HG03342 (cell line): ENCODE results near the gene TBC1D2.

ENCODE experiments used
- ATAC-seq: cut with Tn5 transposase; IDR thresholded peaks from one replicate; pipeline ENCODE4 v1.9.1; 2021; ENCODE audit warnings: mild to moderate bottlenecking, moderate library complexity; ENCODE audit not compliant: unreplicated experiment

The TBC1D2 gene

DNA sequence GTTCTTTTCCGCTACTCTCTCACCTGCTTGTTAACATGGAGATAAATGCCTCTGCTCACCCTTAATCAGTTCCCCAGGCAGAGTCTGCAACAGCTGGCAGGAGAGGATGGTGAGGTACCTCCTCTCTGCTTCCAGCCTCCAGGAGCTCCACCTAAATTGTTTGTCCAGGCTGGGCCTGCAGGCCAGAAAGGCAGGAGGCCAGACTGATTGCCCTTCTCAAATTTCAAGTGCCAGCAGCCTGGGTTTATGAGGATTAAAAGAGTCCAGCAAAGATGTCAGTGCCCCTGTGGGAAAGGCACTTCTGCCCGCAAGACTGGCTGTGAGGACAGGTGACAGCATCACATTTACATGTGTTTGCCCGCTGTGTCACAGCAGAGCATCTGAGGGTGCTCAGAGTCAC, 82.8 kb downstream of the TBC1D2 start:
- ATAC-seq = no peak

- no peak for ATAC-seq
These were observed 84.1 kb downstream of the TBC1D2 start for GRCh38 chr9:98171176-98171925.

DNA sequence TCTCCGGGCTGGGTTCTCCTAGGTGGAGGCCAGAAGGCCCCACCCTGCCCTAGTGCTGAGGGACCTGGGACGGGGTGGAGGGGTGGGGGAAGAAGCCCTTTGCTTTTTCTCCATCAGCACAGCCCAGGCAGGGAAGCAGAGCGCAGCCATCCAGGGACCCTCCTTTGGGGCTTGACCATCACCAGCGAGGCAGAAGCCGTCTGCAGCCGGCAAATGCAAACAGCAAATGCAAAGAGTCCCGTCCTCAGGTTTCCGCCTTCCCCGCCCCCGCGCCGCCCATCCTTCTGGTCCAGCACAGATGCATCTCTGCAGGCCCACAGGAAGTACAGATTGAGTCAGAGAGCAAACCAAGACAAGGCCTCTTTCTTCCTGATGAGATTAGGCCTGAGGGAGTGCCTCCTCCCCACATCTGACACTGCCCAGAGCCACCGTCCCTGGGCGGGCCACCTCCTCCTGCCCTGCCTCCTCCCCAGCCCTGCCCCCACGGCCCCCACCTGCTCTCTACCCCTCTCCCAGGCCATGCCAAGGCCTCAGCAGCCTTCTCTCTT, 86.4 kb downstream of the TBC1D2 start:
- peak; percentile 98 for ATAC-seq

GRCh38 chr9:98168153-98168780, 87.2 kb downstream of the TBC1D2 start:
- no peak for ATAC-seq

GRCh38 chr9:98164912-98165311, 90.5 kb downstream of the TBC1D2 start:
- ATAC-seq = no peak

DNA sequence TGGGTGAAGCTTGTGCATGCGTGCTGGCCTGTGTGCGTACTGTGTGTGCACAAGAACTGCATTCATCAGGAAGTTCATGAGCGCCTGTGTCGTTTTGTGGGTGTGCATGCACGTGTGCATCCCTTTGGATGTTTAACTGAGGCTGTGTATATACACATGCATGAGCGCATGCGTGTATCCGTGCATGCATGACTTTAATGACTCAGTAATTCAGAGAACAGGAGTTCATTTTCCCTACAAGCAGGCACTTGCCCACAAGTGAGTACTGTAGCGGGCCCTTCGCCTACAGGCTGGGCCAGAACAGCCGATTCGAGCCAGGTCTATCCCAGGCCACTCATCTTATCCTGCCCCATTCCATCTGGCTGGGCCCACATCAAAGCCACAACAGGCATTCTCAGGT, 92.8 kb downstream of the TBC1D2 start:
- no peak for ATAC-seq

- no peak for ATAC-seq
These were observed 93.6 kb downstream of the TBC1D2 start for GRCh38 chr9:98161851-98162250.

DNA sequence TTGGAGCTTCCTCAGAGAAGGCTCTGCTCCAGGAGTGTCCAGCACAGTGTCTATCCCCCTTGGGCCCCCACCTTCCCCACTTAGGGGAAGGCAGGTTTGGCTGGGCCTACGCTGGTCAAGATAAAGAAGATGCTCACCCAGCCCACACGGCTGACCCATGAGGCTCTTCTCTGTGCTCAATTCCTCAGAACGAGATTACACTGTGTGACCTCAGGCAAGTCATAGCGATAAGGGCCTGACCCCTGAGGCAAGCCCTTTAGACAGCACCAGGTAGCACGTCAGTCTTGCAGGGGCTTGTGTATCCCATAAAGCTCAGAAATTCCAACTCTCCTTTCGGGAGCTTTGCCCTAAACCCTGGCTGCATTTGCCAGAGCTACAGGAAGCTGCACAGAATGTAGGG, 95.7 kb downstream of the TBC1D2 start:
- ATAC-seq = no peak

DNA sequence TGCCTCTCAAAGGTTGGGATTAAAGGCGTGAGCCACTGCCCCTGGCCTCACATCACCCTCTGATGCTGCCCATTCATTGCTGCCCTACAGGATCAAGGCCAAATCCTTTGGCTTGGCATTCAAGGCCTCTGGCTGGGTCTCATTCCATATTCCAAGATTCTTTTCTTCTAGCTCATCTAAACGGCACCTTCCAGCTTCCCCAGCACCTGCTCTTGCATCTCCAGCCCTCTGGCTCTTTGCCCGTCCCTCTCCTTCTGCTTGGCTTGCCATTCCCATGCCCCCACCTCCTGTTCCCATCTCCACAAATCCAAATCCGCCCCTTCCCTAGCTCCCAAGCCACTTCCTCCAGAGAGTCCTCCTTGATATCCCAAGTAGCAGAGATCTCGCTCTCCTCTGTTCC, 96.1 kb downstream of the TBC1D2 start:
- ATAC-seq = no peak

DNA sequence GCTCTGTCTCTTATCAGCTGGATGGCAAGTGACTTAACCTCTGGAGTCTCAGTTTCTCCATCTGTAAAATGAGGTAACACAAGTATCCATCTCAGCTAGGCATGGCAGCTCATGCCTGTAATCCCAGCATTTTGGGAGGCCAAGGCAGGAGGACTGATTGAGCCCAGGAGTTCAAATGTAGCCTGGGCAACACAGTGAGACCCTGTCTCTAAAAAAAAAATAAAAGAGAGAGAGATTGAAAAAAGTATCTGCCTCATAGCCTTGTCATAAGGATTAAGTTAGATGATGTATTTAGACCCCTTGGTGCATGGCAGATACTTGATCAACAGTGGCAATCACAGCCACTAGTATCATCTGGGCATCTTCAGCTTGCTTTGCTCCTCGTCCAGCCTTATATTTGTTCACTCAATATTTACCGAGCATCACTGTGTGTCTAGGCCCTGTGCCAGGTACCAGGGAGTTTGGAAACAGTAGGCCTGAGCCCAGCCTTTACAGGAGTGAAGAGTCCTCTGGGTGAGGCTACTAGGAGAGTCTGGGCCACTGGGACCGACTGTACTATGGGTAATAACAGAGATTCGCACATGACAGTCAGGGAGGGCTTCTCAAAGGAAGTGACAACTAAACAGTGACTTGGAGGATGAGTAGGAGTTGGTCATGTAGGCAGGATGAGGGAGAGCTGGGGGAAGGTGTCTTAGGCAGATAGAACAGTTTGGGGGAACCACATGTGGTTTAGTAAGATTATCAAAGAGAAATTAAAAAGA, 97.2 kb downstream of the TBC1D2 start:
- no peak for ATAC-seq

DNA sequence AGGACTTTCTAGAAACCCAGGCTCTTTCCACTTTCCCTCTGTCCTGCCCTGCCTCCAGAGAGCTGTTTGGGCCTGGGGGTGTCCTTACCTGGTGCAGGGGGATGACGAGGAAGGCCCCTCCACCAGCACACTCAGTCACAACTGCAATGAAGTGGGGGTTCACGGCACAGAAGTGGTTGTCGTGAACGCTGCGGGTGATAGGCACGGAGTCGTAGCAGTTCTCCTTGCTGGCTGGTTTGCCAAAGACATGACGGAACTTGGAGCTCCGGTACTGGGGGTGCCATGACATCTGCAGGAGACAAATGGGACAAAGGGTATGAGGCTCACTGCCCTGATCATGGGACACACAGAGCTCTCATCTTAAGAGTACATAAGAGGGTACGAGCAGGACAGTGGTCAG, 98.1 kb downstream of the TBC1D2 start:
- ATAC-seq = no peak

DNA sequence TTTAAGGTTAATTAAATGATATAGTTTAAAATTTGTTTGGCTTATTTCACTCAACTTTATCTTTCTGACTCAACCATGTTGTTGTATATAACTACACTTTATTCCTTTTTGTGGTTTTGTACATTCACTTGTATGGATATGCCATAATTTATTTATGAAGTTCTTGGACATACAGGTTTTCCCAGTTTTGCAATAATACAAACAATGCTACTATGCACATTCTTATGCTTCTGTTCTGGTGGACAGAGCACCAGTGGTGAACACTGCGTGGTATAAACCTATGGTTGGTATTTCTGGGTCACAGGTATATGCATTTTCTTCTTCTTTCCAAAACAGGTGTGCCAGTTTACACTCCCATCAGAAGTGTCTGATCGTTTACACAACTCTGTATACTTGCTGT, 100.8 kb downstream of the TBC1D2 start:
- no peak for ATAC-seq

DNA sequence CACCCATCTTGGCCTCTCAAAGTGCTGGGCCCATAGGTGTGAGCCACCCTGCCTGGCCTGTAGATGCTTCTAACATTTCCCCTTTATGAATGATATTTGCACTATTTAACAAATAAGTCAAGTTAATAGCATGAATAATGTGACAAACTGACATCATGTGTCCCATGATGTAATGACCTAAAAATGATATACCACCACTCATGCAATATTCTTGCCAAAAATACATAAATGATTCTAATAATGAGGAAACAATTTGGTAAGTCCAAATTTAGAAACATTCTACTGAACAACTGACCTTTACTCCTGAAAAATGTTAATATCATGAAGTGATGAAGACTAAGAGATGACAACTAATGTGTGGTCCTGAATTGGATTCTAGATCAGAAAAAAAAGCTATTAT, 102.9 kb downstream of the TBC1D2 start:
- ATAC-seq = no peak

- no peak for ATAC-seq
These were observed 104.7 kb downstream of the TBC1D2 start for GRCh38 chr9:98150721-98151120.

DNA sequence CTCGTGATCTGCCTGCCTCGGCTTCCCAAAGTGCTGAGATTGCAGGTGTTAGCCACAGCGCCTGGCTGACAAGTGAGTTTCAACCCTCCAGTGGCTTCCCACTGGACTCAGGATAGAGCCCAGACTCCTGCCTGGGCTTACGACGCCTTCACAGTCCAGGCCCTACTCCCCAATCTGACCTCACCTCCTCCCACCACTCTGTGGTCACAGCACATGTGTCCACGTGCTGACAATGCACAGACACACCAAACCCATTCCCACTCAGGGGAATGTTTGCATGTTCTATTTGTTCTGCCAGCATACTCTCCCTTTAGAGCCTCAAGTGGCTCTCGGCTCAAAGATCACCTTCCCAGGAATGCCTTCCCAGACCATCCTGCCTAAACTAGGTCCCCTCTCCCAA, 105.3 kb downstream of the TBC1D2 start:
- no peak for ATAC-seq

DNA sequence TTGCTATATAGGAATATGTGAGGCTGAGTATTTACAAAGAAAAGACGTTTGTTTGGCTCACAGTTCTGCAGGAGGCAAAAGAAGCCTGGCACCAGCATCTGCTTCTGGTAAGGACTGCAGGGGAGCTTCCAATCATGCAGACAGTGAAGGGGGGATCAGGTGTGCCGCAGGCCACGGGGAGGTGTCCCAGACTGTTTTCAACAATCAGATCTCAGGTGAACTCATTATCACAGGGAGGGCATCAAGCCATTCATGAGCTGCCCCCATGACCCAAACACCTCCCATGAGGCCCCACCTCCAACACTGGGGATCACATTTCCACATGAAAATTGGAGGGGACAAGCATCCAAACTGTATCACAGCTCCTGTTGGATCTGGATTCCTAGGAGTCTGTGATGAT, 106.0 kb downstream of the TBC1D2 start:
- ATAC-seq = no peak
